Stimulated activated CD8-positive, alpha-beta memory T cell treated with anti-CD3 and anti-CD28 coated beads, Interleukin-15, amount 100 ng/mL, for 1 hour (primary cell): ENCODE results near the gene PKN1.

Source experiments
- DNase-seq: peaks from one replicate; pipeline ENCODE4 v3.0.0-alpha.2; 2020; ENCODE audit warnings: low read depth

Gene PKN1

DNA sequence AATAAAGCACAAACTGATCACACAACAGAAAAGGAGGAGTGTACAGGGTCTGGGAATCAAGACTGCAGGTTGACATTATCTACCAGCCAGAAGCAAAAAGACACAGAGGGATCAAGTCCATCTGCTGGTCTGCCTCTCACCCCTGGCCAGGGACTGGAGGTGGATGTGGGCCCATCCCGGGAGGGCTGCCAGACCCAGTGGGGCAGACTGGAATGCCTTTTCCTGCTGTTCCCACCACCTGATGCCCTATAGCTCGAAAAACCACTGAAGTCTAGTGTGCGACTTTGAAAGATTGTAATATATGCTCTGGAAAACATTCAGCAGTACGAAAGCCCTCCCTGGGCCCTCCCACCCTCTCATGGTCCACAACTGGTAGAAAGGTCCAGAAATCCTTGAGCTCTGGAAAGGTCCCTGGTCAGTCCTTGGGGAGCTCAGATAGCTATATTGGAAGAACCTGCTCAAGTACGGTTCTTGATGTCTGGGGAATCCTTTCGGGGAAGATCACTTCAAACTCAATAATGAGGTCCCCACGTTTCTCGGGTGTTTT is 82.5 kb downstream of the PKN1 start:
- no peak for DNase-seq

GRCh38 chr19:14516048-14516534 is 83.0 kb downstream of the PKN1 start:
- DNase-seq: no peak

- no peak for DNase-seq
Observed at GRCh38 chr19:14516746-14517438, 83.8 kb downstream of the PKN1 start.

DNA sequence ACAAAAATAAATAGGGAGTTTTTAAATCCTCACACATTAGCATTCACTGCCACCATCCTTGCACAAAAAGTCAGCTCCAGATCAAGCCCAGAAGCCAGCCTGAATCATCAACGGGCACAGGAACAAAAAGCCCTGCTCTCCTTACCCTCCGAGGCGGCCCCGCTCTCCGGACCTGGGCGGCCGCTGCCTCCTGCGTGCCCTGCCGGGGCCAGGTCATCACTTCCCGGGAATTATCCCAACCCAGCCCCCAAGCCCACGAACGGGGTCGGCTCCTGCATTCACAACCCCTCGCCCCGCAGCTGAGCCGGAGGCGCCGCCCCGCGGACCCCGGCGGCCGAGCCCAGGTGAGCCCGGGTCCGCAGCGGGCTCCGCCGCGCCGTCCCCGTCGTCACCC is 84.3 kb downstream of the PKN1 start:
- DNase-seq: no peak

- no peak for DNase-seq
Observed at GRCh38 chr19:14517840-14518505, 84.9 kb downstream of the PKN1 start, which contains the start of gene DNAJB1. Gene DNAJB1, minus strand, starts transcription at chr19:14518397. Its CDS starts 48 bp downstream, at chr19:14518349.

- DNase-seq: no peak
Observed at GRCh38 chr19:14519245-14519859, 86.2 kb downstream of the PKN1 start.

DNA sequence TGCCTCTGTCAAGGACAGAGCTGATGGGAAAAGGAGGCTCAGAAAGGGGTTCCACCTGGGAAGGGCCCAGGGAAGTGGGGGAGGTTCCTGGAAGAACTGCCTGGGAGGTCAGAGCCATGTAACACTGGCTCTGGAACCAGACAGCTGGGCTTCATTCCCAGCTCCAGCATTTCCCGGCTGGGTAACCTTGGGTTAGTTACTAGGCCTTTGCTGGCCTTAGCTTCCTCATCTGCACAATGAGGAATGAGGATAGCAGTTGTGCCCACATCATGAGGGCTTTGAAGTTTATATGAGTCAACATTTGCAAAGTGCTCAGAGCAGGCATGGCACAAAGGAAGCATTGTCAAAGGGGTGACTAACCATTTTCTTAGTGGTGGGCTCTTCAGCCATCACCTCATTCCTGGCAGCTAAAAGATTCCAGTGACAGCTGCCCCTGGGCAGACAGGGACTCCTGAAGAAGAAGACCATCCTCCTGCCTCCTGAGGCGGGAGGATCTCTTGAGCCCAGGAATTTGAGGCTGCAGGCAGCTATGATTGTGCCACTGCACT is 86.8 kb downstream of the PKN1 start:
- DNase-seq: no peak

- no peak for DNase-seq
Observed at GRCh38 chr19:14520543-14520942, 87.4 kb downstream of the PKN1 start.
